Neutrophil (primary cell): Measurements from ENCODE around the gene CACNA2D4.

ENCODE experiments used
- H3K27ac ChIP-seq: fragments of 200-600 bp; sonication (generic); 2 replicates; pipeline ENCODE4 v1.5.1; 2016; ENCODE audit warnings: mild to moderate bottlenecking, moderate library complexity
- H3K27me3 ChIP-seq: fragments of 200-600 bp; sonication (generic); 2 replicates; pipeline ENCODE4 v1.6.0; 2016; ENCODE audit warnings: mild to moderate bottlenecking
- H3K36me3 ChIP-seq: fragments of 200-600 bp; sonication (generic); 2 replicates; pipeline ENCODE4 v1.5.1; 2017
- H3K4me1 ChIP-seq, 2 experiments: fragments of 200-600 bp in 1 of 2; sonication (generic) in 1 of 2; 1 replicate in 1 of 2; 2 replicates in 1 of 2; pipeline versions ENCODE4 v1.5.1 to v1.6.1; 2013 to 2016; ENCODE audit warnings: low read depth in 1 of 2, low read length in 1 of 2, mild to moderate bottlenecking in 1 of 2, moderate library complexity in 1 of 2; ENCODE audit not compliant: control insufficient read depth in 1 of 2, insufficient read depth in 1 of 2
- H3K4me3 ChIP-seq, 2 experiments: fragments of 200-600 bp in 1 of 2; sonication (generic) in 1 of 2; 1 replicate in 1 of 2; 2 replicates in 1 of 2; pipeline ENCODE4 v1.5.1; 2013 to 2016; ENCODE audit warnings: low read depth in 1 of 2, low read length in 1 of 2, mild to moderate bottlenecking in 1 of 2, moderate library complexity in 1 of 2
- H3K9me3 ChIP-seq: fragments of 200-600 bp; sonication (generic); 2 replicates; pipeline ENCODE4 v1.5.1; 2016
- TF ChIP-seq, protein P1 (sequence below): fragments of 200-600 bp; sonication (generic); IDR thresholded peaks from 2 replicates; pipeline ENCODE4 v1.5.1; 2016; ENCODE audit warnings: antibody characterized with exemption

CACNA2D4 gene

DNA sequence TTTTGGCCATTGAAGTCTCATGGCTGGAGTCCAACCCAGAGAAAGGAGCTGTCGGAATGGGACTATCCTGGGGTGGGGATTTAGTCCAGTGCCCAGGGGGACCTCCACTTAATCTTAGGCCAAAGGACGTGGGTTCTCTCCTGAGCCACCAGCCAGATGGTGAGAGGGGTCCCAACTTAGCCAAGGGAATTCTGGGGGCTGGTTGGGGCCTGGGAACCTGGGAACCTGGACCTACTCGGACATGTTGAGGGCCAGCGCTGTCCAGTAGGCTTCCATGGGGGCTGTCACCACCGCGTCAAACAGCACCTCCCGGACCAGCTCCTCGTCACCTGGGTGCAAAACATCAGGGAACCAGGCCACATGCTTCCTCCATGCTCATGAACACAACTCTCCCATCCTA, 64.7 kb downstream of the CACNA2D4 start:
- H3K9me3 ChIP-seq, result no peaks in the 10 kb centered on the region
- no peaks in the 10 kb centered on the region for H3K4me1 ChIP-seq
- TF ChIP-seq, protein P1, sequence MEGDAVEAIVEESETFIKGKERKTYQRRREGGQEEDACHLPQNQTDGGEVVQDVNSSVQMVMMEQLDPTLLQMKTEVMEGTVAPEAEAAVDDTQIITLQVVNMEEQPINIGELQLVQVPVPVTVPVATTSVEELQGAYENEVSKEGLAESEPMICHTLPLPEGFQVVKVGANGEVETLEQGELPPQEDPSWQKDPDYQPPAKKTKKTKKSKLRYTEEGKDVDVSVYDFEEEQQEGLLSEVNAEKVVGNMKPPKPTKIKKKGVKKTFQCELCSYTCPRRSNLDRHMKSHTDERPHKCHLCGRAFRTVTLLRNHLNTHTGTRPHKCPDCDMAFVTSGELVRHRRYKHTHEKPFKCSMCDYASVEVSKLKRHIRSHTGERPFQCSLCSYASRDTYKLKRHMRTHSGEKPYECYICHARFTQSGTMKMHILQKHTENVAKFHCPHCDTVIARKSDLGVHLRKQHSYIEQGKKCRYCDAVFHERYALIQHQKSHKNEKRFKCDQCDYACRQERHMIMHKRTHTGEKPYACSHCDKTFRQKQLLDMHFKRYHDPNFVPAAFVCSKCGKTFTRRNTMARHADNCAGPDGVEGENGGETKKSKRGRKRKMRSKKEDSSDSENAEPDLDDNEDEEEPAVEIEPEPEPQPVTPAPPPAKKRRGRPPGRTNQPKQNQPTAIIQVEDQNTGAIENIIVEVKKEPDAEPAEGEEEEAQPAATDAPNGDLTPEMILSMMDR, result no peak
- H3K27ac ChIP-seq, result no peak overlapping the region
- no peaks in the 10 kb centered on the region for H3K27me3 ChIP-seq
- H3K4me3 ChIP-seq, result no peak overlapping the region
- no peaks in the 10 kb centered on the region for H3K36me3 ChIP-seq

DNA sequence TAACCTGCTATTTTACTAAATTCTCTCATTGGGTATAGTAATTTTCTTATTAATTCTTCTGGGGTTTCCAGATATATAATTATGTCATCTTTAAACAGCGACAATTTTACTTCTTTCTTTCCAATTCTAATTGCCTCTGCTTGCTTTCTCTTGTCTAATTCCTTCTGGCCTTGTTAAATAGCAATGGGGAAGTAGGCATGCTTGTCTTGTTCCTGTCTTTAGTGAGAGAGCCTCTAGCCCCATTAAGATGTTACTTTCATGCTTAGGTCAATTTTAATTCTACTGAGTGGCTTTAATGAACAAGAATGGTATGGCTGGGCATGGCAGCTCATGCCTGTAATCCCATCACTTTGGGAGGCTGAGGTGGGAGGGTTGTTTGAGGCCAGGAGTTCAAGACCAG, 66.4 kb downstream of the CACNA2D4 start:
- H3K36me3 ChIP-seq, result no peaks in the 10 kb centered on the region
- TF ChIP-seq, protein P1, result no peak

DNA sequence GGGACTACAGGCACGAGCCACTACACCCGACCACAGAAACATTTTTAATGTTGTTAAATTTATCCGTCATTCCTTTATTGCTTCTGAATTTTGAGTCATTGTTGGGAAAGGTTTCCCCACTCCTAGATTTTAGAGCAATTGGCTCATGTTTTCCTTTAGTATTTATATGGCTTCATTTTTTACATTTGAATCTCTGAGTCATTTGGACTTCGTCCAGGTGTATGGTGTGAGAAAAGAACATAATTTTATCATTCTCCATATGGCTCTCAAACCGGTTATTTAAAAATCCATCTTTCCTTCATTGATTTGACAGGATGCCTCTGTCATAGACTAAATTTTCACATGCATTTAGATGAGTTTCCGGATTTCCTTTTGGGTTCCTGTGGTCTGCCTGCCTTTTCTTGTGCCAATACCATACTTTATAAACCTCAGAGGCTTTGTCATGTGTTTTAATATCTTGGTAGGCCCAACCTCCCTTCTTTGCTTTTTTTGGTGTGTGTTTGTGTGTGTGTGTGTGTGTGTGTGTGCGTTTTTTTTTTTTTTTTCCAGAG, 67.2 kb downstream of the CACNA2D4 start:
- no peaks in the 10 kb centered on the region for H3K9me3 ChIP-seq
- no peaks in the 10 kb centered on the region for H3K4me1 ChIP-seq
- H3K27me3 ChIP-seq, result no peaks in the 10 kb centered on the region
- no peak overlapping the region for H3K27ac ChIP-seq
- TF ChIP-seq, protein P1, result no peak
- no peaks in the 10 kb centered on the region for H3K36me3 ChIP-seq
- no peak overlapping the region for H3K4me3 ChIP-seq

More for the DNA sequence above, 66.4 kb downstream of the CACNA2D4 start:
- Histone ChIP-seq H3K4me1 (no peaks in the 10 kb centered on the region), H3K27me3 (no peaks in the 10 kb centered on the region), H3K27ac (no peak overlapping the region), H3K9me3 (no peaks in the 10 kb centered on the region), H3K4me3 (no peak overlapping the region)

DNA sequence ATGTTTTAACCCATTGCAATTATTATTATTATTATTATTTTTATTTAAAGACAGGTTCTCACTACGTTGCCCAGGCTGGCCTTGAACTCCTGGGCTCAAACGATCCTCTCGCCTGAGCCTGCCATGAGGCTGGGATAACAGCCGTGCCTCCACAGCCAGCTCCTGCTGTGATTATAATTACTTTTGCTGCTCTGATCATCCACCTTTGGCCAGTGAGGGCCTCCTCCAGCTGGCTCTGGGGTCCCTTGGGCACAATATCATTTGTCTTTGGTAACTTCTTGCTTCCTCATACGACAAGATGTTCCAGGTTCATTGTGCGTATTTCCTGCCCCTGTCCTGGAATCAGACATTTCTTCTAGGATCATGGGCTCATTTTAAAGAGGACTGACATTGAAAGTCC, 69.7 kb downstream of the CACNA2D4 start:
- Histone ChIP-seq H3K9me3 (no peaks in the 10 kb centered on the region), H3K4me3 (no peak overlapping the region), H3K4me1 (no peaks in the 10 kb centered on the region), H3K27me3 (peaks cover 8% of the 10 kb centered on the region), H3K36me3 (no peaks in the 10 kb centered on the region), H3K27ac (no peak overlapping the region)
- TF ChIP-seq, protein P1, result no peak

DNA sequence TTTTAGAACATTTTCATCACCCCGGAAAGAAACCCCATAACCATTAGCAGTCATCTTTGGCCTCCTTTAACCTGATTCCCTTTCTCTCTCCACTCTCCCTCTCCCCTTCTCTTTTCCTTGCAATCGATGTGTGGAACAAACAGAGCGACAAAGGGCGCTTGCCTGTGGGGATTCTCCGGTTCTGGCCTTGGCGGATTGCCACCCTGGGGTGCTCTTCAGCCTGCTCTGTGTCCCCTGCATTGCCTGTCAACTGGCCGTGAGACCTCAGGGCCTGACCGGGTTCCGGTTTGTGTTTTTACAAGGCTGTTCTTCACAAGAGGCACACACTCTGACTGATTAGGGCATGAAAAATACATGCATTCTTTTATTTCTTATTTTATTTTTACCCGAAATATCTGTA, 70.3 kb downstream of the CACNA2D4 start:
- Histone ChIP-seq H3K4me3 (no peak overlapping the region), H3K27me3 (peaks cover 14% of the 10 kb centered on the region), H3K36me3 (no peaks in the 10 kb centered on the region), H3K27ac (no peak overlapping the region), H3K9me3 (no peaks in the 10 kb centered on the region), H3K4me1 (no peaks in the 10 kb centered on the region)
- TF ChIP-seq, protein P1, result no peak

DNA sequence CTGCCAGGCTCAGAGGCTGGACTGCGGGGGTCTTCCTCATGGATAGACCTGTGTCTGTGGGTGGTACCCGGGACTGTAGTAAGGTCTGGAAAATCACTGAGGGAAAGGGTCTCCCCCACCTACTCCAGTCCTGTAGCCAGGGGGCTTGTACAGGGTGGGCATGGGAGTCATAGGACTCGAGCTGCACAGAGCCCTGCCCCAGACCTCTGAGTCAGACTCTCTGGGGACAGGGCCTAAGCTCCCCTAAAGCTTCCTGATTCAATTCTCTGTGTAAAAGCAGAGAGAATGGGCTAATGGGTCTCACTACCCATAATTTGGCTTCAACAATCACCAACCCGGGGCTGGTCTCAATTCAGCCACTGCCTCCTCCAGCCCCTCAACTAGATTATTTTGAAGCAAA, 71.0 kb downstream of the CACNA2D4 start:
- Histone ChIP-seq H3K4me3 (no peak overlapping the region), H3K27ac (no peak overlapping the region), H3K4me1 (no peaks in the 10 kb centered on the region), H3K36me3 (no peaks in the 10 kb centered on the region), H3K27me3 (peaks cover 20% of the 10 kb centered on the region), H3K9me3 (no peaks in the 10 kb centered on the region)
- TF ChIP-seq, protein P1, result no peak
